Stimulated activated CD8-positive, alpha-beta memory T cell treated with anti-CD3 and anti-CD28 coated beads, Interleukin-4, amount 100 ng/mL, for 4 hours (primary cell): ENCODE results near the gene NKX2-2.

Source experiments
- DNase-seq, 2 donors: peaks; one replicate each; pipeline ENCODE4 v3.0.0-alpha.2; 2020; ENCODE audit warnings: low read depth in 2 of 2, low spot score in 1 of 2

Gene NKX2-2

DNA sequence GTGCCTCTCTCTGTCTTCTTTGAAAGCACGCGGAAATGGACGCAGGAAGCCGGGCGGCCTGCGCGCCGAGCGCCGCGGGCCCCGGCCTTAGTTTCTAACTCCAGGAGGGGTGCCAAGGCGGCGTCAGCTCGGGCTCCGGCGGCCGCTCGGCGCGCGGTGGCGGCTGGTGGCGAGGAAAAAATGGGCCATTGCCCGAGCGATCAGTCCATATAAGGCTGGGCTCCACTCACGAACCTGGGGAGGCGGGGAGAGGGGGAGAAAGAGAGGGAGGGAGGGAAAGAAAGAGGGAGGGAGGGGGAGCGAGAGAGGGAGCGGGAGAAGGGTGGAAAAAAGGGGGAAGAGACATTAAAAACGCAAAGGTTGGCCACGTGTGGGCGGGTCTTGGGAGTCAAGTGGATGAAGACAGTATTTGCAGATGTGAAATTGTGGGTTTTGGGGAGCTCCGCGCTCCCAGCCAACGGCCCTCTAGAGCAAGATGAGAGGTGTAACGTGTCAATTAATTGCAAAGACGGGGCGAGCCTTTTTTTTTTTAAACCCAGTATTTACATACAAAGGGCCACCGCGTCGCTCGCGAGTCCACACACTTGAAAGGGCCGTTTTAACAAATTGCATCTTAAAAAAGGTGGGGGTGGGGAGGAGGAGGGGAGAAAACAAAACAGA, at the start of gene NKX2-2:
Gene NKX2-2, minus strand, starts transcription at position 184 of the 660 bp plus-strand sequence. CDS start 395 bp downstream, outside the sequence.
- DNase-seq, result no peak

DNA sequence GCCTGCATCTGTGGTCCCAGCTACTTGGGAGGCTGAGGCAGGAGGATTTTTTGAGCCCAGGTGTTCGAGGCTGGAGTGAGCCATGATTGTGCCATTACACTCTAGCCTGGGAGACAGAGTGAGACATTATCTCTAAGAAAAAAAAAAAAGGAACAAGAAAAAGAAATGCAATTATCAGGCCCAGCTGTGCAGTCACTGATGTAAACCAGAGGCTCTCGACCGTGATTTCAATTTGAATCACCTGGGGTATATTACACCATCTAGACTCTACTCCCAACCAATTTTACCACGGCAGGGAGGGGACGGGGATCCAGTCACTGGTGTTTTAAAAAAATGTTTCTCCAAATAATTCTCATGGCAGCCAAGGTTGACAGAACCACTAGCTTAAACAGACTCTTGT, 48.8 kb upstream of the NKX2-2 start:
- DNase-seq, result no peak

DNA sequence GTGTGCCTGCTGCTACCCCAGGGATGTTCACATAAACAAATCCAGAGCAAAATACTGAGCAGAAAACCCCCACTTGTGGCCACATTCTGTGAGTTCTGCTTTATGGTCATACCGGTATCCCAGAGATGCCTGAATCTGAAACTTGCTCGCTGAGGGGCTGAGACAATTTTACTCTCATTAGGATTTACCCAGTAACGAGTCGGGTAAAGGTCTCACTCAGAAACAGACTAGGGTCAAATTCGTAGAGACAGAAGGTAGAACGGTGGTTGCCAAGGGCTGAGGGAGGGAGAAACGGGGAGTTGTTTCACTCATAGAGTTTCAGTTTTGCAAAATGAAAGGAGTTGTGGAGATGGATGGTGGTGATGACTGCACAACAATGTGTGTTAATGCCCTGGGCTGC, 45.4 kb upstream of the NKX2-2 start:
- DNase-seq, result no peak

DNA sequence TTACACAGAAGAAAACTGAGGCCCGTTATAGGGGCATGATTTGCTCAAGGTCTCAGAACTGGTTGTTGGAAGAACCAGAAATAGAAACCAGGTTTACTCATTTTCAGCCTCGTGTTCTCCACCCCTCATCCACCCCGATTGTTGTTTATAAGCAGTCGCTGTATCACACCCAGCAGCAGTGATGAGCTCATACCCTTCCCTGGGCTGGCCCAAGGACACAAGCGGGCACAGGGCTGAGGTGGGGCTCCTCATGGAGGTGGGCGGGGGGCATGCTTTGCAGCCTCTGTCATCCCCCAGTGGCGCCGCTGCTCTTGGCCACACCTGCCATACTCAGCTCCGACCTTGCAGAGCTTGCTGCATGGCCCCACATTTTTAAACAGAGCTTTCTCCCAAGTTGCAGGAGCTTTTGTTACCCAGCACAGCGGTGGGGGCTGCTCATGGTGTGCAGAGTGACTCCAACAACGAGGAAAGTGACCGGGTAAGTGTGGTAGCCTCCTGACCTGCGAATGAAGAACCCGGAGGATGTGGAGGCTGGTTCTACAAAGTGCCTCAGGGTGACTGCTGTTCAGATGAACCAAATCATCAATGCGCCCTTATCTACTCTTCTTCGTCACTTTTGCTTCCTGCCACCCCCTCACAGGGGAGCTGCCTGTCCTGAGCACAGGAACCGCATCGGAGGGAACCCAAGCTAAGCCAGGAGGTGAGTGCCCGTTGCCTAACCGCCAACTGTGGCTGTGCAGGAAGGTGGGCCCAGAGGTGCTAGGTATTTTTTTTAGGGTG, 43.6 kb upstream of the NKX2-2 start:
- DNase-seq, result no peak

DNA sequence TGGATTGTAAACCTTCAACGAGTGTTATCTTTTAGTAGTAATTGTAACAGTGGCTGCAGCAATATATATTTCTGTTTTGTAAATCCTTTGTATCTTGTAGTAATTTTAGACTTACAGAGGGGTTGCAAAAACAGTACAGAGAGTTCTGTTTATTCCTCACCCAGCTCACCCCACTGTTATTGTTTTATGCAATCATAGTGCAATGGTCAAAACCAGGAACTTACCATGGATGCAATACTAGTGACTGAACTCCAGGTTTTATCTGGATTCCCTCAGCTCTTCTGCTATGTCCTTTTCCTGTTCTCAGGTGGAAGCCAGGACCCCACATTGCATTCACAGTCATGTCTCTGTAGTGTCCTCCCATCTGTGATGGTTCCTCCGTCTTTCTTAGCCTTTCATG, 42.5 kb upstream of the NKX2-2 start:
- no peak for DNase-seq

DNA sequence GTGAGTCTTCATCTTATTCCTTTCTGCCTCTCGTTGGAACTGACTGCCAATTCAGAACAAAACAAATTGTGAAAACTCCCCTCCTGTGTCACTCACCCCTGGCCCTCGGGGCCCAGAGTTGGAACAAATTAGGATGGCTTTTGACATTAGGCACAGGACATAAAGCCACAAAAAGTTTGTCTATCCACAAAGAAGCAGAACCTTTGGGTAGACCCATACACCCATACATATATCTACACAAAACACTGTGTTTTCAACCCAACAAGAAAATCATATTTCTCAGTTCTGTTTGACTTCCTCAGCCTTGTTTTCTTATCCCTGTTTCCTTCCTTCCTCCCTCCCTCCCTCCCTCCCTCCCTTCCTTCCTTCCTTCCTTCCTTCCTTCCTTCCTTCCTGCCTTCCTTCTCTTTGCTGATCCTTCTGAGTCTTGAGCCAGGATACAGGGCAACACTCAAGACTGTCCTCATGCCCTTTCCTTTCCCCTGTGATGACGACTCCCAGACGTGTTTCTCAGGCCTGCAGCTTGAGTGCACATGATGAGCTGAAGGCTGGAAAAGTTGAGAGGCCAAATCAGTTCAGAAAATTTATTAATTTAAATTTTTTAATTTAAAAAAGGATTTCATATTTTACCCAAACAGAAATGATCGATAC, 41.7 kb upstream of the NKX2-2 start:
- no peak for DNase-seq

DNA sequence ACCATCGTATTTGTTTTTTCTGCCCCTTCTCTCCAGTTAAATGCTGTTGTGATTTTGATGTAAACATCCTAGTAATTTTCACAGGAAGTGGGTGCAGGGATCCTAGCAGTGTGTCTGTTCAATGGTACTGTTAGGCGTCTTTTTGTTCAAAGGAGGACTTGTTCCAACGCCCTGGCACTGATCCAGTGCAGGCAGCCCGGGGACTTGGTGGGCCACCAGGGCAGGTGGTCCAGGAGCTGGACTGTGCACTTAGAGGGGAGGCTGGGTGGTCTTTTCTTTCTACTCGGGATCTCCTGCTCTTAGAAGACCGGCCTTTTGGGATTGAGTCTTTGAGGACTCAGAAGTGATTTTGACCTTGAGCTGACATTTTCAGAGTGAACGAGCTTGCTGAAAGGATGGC, 41.1 kb upstream of the NKX2-2 start:
- no peak for DNase-seq

DNA sequence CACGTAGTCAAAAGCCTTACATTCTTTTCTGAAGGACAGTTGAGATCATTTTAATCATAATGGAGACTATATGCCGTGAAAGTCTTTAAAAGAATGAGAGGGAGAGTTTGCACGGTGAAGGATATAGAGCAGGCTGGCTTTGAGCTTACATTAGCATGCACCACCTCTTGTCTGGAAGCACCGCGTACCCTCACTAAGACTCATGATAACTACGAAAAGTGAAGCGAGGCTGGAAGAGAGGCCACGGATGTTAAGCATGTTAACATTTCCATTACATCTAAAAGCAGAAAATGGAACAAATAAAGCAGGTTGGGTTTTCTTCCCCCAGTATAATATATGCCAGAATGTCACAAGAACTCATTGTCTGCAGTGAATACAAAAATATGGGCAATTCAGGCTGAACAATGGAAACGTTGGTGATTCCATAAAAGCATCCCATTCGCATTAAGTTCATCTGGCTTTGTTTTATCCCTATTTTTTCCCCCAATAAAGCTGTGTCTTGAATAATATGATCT, 40.6 kb upstream of the NKX2-2 start:
- DNase-seq, result no peak

DNA sequence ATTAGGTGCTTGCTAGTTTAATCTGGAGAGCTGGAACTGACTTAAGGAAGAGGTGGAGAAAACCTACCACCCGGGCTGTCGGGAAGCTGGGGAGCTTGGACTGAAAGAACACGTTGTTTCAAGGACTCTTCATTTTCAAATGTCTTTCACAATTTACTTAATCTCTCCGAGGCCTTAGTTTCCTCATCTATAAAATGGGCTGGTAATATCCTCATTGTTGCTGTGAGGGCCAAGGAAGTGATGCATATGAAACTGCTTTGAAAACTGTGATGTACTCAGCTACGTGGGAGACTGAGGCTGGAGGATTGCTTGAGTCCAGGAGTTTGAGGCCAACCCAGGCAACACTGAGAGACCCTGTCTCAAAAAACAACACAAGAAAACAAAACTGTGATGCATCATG, 36.7 kb upstream of the NKX2-2 start:
- no peak for DNase-seq

DNA sequence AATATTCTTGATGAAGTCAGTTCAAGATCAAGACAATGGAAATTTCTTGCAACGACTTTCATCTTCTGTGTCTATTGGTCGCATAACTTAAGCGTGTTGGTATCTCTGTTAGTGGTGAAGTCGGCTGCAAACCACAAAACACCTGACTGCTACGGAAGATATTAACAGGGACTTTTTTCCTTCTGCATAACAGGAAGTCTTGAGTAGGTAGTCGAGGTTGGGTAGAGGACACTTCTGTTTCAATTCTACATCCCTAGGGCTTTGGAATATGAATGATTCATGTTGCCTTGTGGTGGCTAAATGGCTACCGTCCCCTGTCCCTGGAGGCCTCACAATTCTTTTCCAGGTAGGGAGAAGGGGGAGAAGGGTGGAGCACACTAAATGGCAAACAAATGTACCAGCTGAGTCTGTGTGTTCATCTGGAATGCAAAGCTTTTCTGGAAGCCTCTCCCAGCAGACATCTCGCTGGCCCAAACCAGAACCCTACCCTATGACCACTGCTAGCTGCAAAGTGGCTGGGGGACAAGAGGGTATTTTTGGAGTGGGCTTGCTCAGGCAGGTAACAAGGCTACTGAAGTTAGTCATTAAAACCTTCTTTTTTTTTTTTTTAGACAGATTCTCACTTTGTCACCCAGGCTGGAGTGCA, 34.6 kb upstream of the NKX2-2 start:
- no peak for DNase-seq

DNA sequence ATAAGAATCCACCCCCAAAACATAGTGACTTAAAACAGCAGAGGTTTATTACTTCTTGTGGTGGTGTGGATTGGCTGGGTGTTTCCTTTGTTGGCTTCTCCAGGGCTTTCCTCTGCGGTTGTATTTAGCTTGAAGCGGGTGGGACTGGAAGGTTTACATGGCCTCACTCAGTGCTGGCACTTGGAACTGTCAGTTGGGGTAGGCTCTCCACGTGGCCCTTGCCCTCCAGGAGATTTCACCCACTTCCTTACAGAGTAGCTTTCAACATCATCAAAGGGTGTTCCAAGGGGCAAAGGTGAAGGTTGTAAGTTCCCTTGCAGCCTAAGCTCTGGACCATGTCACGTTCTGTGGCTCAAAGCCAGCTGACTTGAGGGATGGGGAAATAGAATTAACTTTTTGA, 32.5 kb upstream of the NKX2-2 start:
- DNase-seq, result no peak

DNA sequence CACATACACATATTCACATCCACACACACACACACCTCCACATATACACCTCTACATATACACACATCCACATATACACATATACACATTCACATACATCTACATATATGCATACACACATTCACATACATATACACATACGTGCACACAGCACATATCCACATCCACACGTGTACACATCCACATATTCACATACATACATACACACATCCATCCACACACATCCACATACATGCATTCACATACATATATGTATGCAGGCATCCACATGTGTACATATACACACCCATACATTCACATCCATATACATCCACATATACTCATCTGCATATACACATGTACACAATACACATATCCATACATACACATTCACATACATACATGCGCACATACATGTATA, 25.6 kb upstream of the NKX2-2 start:
- DNase-seq, result no peak

DNA sequence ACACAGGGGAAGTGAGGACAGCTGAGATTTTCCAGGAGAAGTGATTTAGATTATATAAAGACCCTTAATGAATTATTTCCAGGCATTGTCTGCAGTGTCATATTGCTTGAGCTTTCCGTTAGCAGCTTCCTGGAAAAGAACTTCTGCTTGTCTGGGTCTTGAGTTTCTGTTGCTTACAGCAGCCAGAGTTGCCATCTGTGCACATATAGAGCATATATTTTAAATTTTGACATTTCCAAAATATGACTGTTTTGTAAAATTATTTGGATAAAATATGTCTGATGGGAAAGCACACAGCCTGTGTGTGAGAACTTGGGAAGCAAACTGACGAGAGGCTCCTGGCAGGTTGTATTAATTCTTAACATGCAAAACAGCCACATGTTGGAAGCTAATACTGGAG, 21.0 kb upstream of the NKX2-2 start:
- no peak for DNase-seq

DNA sequence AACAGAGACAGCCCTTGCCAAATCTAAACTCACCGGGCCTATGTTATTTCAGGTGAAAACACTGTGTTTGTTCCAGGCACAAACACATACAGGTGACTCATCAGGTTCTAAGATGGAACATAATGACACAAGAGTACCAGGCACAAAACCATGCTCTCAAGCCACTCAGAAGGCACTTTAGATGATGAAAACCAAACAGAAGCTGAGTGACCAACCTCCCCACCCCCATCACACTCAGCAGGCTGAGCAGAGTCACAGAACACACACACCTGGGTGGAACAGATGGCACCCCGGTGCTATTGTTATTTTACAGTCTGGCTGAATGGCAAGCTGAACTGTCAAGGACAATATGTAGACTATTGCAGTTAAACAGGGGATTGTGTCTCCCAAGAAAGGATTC, 20.6 kb upstream of the NKX2-2 start:
- no peak for DNase-seq

DNA sequence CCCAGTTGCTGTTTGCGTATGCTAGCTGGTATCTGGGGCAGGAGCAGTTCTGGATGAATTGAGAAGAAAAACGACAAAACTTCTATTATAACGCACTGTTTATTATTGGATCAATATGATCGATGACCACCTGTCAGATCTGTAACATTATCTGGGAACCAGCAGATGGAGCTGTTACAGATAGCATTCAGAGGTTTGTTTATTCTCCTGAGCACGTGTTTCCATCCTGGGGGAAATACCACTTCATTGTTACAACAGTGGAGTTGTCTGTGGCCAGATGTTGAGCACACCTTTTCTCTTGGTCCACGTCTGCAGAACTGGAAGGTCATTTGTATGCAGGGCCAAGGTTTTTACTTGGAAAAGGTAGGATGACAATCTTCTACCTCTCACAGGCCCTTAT, 16.0 kb upstream of the NKX2-2 start:
- no peak for DNase-seq

DNA sequence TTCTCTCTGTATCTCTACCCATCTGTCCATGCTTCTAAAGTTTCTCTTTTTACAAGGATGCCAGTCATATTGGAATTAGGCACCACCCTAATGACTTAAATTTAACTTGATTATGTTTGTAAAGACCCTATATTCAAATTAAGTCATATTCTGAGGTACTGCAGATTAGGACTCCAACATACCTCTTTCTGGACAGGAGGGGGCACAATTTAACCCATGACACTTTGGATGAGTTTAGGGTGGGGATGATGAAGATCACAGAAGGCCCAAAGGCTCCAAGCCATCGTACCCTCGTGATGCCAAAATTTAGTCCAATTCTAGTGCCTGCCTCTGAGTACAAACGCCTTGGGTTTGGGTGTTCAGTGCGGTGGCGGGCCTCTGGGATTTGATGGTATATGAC, 15.0 kb upstream of the NKX2-2 start:
- DNase-seq, result no peak

DNA sequence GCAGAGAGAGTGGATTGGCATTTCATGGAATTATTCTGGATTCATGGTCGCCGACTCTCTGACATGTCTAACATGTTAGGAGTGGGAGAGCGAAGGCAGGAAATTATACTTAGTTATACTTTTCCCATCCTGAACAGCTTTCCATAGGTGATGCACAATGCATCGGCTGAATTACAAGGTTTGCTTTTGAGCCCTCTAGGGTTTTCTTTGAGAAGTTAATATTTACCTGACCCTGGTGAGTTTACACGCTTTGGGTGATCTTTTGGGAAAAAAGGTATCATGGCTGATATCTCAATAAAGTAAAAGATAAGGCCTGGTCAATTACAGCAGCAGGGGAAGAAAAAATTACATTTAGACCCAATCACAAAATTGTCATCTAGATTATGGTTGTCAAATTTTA, 14.0 kb upstream of the NKX2-2 start:
- DNase-seq, result no peak

DNA sequence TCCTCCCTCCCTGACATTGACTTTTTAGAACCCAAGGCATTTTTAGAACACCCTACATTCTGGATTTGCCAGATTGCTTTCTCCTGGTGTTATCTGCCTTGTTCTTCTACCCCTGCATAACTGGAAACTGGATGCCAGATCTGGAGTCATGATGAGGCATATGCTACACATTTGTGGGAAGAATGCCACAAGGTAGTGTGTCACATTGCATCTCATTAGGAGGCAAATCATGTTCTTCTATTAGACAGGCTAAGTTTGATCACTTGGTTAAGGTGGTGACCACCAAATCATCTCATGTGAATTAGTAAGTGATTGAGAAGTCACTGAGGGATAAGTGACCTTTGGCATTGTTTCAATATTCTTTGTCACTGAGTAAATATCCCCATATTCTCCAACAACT, 12.9 kb upstream of the NKX2-2 start:
- DNase-seq, result no peak

DNA sequence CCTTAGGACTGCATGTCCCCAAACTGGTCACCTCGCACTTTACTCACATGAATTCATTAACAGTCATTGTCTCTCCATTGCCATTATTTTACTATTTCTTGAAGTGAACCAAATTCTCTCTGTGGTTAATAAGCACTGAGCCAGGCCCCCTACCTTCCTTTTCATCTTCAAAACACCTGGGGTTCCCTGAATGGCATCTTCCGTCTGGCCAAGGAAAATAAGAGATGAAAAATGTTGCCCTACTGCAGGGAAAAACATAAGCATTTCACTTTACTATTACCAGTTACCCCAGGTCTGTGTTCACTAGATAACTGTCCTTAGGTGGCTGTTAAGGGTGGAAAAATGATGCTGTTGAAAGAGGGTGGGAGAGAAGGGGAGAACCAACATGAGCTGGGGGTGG, 10.0 kb upstream of the NKX2-2 start:
- no peak for DNase-seq

DNA sequence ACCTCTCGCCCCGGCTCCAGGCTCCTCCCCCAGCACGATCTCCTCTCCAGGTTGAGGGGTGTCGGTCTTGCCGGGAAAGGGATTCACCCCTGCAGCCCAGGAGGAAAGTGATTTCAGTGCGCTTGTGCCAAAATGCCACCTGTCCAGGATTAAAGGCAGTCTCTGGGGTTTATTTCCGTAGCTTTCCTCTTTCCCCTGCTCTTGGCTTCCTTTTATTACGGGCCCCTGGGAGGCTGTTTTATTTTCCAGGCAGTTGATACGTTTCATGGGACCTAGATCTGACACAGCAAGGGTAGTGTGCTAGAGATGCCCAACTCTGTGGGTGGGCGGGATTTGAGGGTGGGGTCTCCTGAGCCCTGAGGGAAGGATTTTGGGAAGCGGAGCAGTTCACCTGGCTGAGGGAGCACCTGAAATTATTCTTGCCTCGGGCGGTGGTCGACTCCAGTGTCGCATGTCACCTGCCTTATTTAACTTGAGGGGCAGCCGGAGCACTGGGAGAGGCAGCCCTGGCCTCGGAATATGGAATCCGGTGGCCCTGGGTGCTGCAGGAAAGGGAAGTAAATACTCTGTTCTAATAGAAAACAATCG, 9.5 kb upstream of the NKX2-2 start:
- no peak for DNase-seq
